NCI-H345 treated with DMSO at 0.1 percent for 48 hours (cell line): ENCODE results near the gene DAND5.

ENCODE experiments used
- DNase-seq: peaks from one replicate; lab custom pipeline; 2025; ENCODE audit not compliant: unreplicated experiment; lab: John Stamatoyannopoulos, UW

The DAND5 gene

GRCh38 chr19:13022111-13022858, 52.9 kb downstream of the DAND5 start:
- DNase-seq: no peak

GRCh38 chr19:13022859-13023636, 53.7 kb downstream of the DAND5 start:
- no peak for DNase-seq

GRCh38 chr19:13023656-13024055, 54.3 kb downstream of the DAND5 start:
- no peak for DNase-seq
